Lower lobe of right lung (tissue), 2 donors: ENCODE results near the gene ZFYVE1. TPM values are rescaled to one million over a fixed set of nuclear protein-coding genes. Genes with fewer than 3 reads are reported as not detected.

Experiments
- ATAC-seq, 2 donors: fragments of 200-7000 bp; cut with Tn5 transposase; one replicate each; pipeline ENCODE4 v1.9.1; 2020 to 2022; ENCODE audit warnings: mild to moderate bottlenecking in 2 of 2, moderate library complexity in 2 of 2
- DNase-seq: peaks from one replicate; pipeline ENCODE4 v3.0.0-alpha.2; 2020
- H3K27ac ChIP-seq: fragments of 200-600 bp; one replicate; pipeline ENCODE4 v1.8.0; 2022
- H3K27me3 ChIP-seq: fragments of 200-600 bp; one replicate; pipeline ENCODE4 v1.8.0; 2022; ENCODE audit warnings: low read depth
- H3K36me3 ChIP-seq: fragments of 200-600 bp; one replicate; pipeline ENCODE4 v1.8.0; 2022; ENCODE audit warnings: mild to moderate bottlenecking
- H3K4me1 ChIP-seq: fragments of 200-600 bp; one replicate; pipeline ENCODE4 v1.8.0; 2022
- H3K4me3 ChIP-seq: fragments of 200-600 bp; one replicate; pipeline ENCODE4 v1.8.0; 2022; ENCODE audit warnings: mild to moderate bottlenecking
- H3K9me3 ChIP-seq: fragments of 200-600 bp; one replicate; pipeline ENCODE4 v1.8.0; 2022
- intact Hi-C: fragments of 100-400 bp; cut with DNase I; formaldehyde crosslinking; loops from one replicate; pipeline ENCODE4 v1.11.0; 2022
- total RNA-seq: library from RNA; stranded (reverse); fragmentation: NEBNext Ultra II Directional; extraction: Animal tissue kit (Norgen Biotek cat#: 25700); gene quantifications from one replicate; pipeline ENCODE4 v1.2.1, GENCODE V29; 2021
- TF ChIP-seq, protein P1 (sequence below): fragments of 200-600 bp; IDR thresholded peaks from one replicate; pipeline ENCODE4 v1.8.0; 2022; ENCODE audit warnings: antibody characterized with exemption, mild to moderate bottlenecking
- donor health status: DM: no; HTN: yes; CAD: no; lungs with severe emphysema.

ZFYVE1 gene
- total RNA-seq, 1 donor from 2014 or later: 20.1 TPM

DNA sequence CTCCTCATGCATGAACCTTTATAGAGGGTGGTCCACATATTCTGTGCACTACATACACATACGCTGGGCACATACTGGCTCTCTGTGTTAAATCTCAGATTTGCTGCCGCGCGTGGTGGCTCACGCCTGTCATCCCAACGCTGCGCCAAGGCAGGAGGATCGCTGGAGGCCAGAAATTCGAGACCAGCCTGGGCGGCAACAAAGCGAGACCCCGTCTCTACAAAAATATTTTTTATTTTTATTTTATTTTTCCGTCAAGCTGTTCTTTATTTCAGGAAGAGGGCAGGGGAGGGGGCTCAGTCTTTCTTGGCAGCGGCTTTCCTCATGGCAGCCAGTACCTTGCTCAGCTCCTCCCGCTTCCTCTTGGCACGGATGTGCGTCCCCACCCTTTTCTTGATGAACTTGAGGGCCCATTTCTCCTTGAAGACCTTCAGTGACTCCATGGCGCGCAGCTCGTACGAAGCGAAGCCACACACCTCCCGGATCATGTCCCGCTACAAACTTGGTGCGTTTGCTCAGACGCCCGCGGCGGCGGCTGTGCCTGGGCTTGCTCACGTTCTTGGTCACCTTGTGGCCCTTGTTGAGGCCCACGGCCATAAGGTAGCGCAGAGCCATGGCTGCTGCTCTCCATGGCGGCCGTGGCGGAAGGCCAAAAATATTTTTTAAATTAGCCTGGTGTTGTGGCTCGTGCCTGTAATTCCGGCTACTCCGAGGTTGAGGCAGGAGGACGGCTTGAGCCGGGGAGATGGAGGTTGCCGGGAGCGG, 97.4 kb downstream of the ZFYVE1 start:
- DNase-seq (no peak), ATAC-seq (no peak)
- H3K9me3 ChIP-seq: no peaks in the 10 kb centered on the region
- no peak overlapping the region for H3K4me3 ChIP-seq
- intact Hi-C loops: no loop called here
- H3K4me1 ChIP-seq: peaks cover 10% of the 10 kb centered on the region
- H3K27ac ChIP-seq: no peak overlapping the region
- TF ChIP-seq, protein P1, sequence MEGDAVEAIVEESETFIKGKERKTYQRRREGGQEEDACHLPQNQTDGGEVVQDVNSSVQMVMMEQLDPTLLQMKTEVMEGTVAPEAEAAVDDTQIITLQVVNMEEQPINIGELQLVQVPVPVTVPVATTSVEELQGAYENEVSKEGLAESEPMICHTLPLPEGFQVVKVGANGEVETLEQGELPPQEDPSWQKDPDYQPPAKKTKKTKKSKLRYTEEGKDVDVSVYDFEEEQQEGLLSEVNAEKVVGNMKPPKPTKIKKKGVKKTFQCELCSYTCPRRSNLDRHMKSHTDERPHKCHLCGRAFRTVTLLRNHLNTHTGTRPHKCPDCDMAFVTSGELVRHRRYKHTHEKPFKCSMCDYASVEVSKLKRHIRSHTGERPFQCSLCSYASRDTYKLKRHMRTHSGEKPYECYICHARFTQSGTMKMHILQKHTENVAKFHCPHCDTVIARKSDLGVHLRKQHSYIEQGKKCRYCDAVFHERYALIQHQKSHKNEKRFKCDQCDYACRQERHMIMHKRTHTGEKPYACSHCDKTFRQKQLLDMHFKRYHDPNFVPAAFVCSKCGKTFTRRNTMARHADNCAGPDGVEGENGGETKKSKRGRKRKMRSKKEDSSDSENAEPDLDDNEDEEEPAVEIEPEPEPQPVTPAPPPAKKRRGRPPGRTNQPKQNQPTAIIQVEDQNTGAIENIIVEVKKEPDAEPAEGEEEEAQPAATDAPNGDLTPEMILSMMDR: no peak
- H3K27me3 ChIP-seq: no peaks in the 10 kb centered on the region
- no peaks in the 10 kb centered on the region for H3K36me3 ChIP-seq

DNA sequence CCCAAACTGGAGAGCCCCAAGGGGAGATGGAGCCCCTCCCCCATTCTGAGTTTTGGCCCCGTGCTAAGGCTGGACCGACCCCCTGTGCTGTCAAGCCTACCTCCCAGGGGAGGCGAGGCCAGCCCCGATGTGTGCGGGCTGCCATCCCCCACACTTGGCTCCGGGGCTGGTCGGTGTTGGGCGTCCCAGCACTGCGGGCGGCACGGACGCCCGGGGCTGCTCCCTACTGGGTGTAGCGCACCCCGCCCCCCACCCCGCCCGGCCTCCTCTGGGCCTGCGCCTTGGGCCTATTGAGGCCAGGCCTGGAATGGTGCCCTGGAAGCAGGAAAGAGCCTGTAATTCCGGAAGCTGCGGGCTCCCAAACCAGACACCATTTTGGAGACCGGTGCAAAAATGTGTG, 98.0 kb downstream of the ZFYVE1 start:
- no peak for ATAC-seq
- Histone ChIP-seq H3K4me1 (peaks cover 10% of the 10 kb centered on the region), H3K27me3 (no peaks in the 10 kb centered on the region), H3K9me3 (no peaks in the 10 kb centered on the region), H3K4me3 (no peak overlapping the region), H3K27ac (no peak overlapping the region), H3K36me3 (no peaks in the 10 kb centered on the region)
- DNase-seq: no peak
- TF ChIP-seq, protein P1: no peak
- intact Hi-C loops: no loop called here

DNA sequence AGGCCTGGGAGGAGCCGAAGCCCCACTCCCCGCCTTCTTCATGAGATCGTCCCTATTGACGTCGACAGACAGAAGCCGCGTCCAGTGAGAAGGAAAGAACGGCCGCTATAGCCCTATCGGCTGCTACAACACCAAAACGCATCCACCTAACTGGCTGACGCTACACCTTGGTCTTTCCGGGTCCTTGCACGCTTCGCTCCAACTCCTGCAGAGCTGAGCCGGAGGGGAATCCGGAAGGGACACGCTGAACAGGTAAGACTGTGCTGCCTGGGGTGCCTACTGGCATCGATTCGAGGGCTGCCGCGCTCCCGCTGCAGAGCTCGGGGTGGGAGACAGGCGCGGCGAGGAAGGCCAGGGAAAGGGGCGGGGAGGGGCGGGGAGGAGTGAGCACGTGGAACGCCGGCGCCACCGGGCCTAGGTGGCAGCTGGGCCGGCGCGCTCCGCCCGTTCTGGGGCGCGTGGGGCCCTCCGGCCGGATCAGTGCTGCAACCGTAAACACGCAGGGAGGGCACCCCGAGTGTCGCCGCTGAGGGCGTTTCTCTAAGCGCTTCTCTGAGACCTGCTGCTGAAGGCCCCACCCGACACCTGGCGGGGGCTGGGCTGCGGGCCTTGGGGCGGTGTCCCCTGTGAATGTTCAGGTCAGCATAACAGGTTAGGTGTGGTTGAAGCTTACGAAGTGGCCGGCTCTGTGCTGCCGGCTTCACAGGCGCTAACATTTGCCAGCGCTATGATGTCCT, 100.4 kb downstream of the ZFYVE1 start, which contains the start of gene DCAF4:
TSS of gene DCAF4 (plus strand) at position 173 of the 737 bp plus-strand sequence. CDS start 11,515 bp downstream, outside the sequence.
- no peaks in the 10 kb centered on the region for H3K36me3 ChIP-seq
- H3K4me1 ChIP-seq: peaks cover 10% of the 10 kb centered on the region
- intact Hi-C loops: no loop called here
- peak within 1 kb of the TSS; percentile 85 for H3K27ac ChIP-seq
- TF ChIP-seq, protein P1: no peak
- DNase-seq (peak; percentile 98), ATAC-seq (peak; percentile 98)
- no peaks in the 10 kb centered on the region for H3K27me3 ChIP-seq
- H3K4me3 ChIP-seq: peak within 1 kb of the TSS; percentile 96
- no peaks in the 10 kb centered on the region for H3K9me3 ChIP-seq

DNA sequence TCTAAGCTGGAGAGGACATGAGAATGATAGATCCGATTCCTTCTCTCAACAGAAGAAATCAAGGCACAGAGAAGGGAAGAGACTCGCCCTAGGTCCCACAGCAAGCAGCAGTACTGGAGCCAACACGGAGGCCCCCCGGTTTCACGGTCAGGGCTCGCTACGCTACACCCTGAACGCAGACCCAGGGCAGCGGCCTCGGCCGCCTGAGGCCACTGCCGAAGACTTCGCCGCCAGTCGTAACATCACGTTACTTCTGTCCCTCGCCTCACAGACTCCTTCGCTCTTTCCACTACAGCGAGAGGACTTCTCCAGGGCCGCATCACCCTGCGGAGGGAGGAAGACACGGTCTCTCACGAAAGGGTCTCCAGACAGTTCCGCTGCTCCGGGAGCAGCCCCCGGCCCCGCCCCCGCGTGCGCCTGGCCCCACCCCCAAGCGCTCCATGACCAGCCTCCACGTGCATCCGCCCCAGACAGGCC, 101.1 kb downstream of the ZFYVE1 start:
- Histone ChIP-seq H3K36me3 (no peaks in the 10 kb centered on the region), H3K27me3 (no peaks in the 10 kb centered on the region), H3K9me3 (no peaks in the 10 kb centered on the region), H3K4me3 (peak overlapping the region; percentile 96), H3K27ac (peak overlapping the region; percentile 85), H3K4me1 (peaks cover 10% of the 10 kb centered on the region)
- TF ChIP-seq, protein P1: no peak
- ATAC-seq: peak; percentile 38 to 46
- DNase-seq: no peak
- intact Hi-C loops: no loop called here

DNA sequence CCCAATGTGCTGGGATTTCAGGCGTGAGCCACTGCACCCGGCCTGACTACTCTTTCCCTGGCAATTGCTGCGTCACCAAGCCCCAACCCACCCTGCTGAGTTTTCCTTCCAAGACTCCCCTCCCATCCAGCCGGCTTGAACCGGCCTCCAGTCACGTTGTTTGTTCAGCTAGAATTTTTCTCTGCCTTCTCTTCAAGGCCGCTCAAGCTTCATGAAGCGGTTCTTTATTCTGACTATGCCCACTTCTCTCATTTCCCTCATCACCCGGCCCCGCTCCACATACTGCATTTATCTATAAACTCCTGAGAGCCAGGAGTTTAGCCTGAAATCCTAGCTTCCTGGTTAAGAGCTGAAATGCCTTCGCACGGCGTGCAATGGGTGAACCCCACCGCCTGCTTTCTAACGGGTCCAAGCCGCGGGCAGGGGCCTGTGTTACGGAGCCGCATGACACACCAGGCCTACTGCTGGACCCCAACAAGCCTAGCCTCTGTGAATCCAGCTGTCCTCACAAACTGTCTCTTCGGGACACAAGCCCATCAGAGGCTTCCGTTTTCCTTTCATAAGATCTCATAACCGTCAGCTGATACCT, 101.6 kb downstream of the ZFYVE1 start:
- DNase-seq: no peak
- H3K27ac ChIP-seq: peak overlapping the region; percentile 85
- no peaks in the 10 kb centered on the region for H3K36me3 ChIP-seq
- ATAC-seq: no peak
- intact Hi-C loops: no loop called here
- peaks cover 10% of the 10 kb centered on the region for H3K4me1 ChIP-seq
- H3K4me3 ChIP-seq: peak overlapping the region; percentile 96
- H3K9me3 ChIP-seq: no peaks in the 10 kb centered on the region
- H3K27me3 ChIP-seq: no peaks in the 10 kb centered on the region
- TF ChIP-seq, protein P1: no peak
